H9 (cell line): ENCODE measurements around the gene IQUB. TPM values are rescaled to one million over a fixed set of nuclear protein-coding genes. Genes with fewer than 3 reads are reported as not detected.

Source experiments
- DNase-seq: peaks from one replicate; pipeline ENCODE4 v3.0.0-alpha.2; 2017
- H2AFZ ChIP-seq: one replicate; pipeline ENCODE4 v1.6.1; 2013; ENCODE audit warnings: mild to moderate bottlenecking, low read length, control low read depth, moderate library complexity
- H2AK5ac ChIP-seq: 2 replicates; pipeline ENCODE4 v1.6.1; 2013; ENCODE audit warnings: low read length, control low read depth, mixed read lengths; ENCODE audit not compliant: insufficient read length
- H2BK120ac ChIP-seq: one replicate; pipeline ENCODE4 v1.6.1; 2013; ENCODE audit warnings: low read depth, mild to moderate bottlenecking, low read length, control low read depth, inconsistent platforms; ENCODE audit not compliant: poor library complexity, severe bottlenecking
- H2BK12ac ChIP-seq: 2 replicates; pipeline ENCODE4 v1.6.1; 2013; ENCODE audit warnings: low read length, control low read depth, mixed read lengths, low read depth; ENCODE audit not compliant: insufficient read length
- H2BK15ac ChIP-seq: 2 replicates; pipeline ENCODE4 v1.6.1; 2013; ENCODE audit warnings: low read depth, low read length, control low read depth
- H2BK20ac ChIP-seq: one replicate; pipeline ENCODE4 v1.6.1; 2013; ENCODE audit warnings: low read depth, mild to moderate bottlenecking, low read length, control low read depth, inconsistent platforms; ENCODE audit not compliant: poor library complexity, severe bottlenecking
- H2BK5ac ChIP-seq: 2 replicates; pipeline ENCODE4 v1.6.1; 2013; ENCODE audit warnings: low read length, control low read depth, mixed read lengths; ENCODE audit not compliant: insufficient read length
- H3K14ac ChIP-seq: 2 replicates; pipeline ENCODE4 v1.6.1; 2013; ENCODE audit warnings: low read length, control low read depth; ENCODE audit not compliant: insufficient read depth
- H3K18ac ChIP-seq: 2 replicates; pipeline ENCODE4 v1.6.1; 2013; ENCODE audit warnings: low read depth, mild to moderate bottlenecking, mixed read lengths, low read length, control low read depth; ENCODE audit not compliant: insufficient read length
- H3K23ac ChIP-seq: 2 replicates; pipeline ENCODE4 v1.6.1; 2013; ENCODE audit warnings: low read length, control low read depth, mixed read lengths, low read depth; ENCODE audit not compliant: insufficient read length
- H3K23me2 ChIP-seq: 2 replicates; pipeline ENCODE4 v1.6.1; 2013; ENCODE audit warnings: low read depth, mild to moderate bottlenecking, mixed read lengths, low read length, control low read depth; ENCODE audit not compliant: insufficient read length, poor library complexity, severe bottlenecking
- H3K27ac ChIP-seq: 2 replicates; pipeline ENCODE4 v1.5.1; 2013; ENCODE audit warnings: low read length, control low read depth, mixed read lengths, low read depth; ENCODE audit not compliant: insufficient read length
- H3K27me3 ChIP-seq: 2 replicates; pipeline ENCODE4 v1.6.1; 2013; ENCODE audit warnings: low read length, control low read depth, inconsistent platforms; ENCODE audit not compliant: insufficient read depth
- H3K4ac ChIP-seq: 2 replicates; pipeline ENCODE4 v1.6.1; 2013; ENCODE audit warnings: low read depth, mild to moderate bottlenecking, control low read depth, inconsistent platforms, low read length, moderate library complexity
- H3K4me1 ChIP-seq: 2 replicates; pipeline ENCODE4 v1.6.1; 2013; ENCODE audit warnings: low read length, control low read depth, inconsistent platforms; ENCODE audit not compliant: insufficient read depth
- H3K4me2 ChIP-seq: 2 replicates; pipeline ENCODE4 v1.6.1; 2013; ENCODE audit warnings: low read length, control low read depth, mixed read lengths; ENCODE audit not compliant: insufficient read length, insufficient read depth
- H3K56ac ChIP-seq: 2 replicates; pipeline ENCODE4 v1.6.1; 2013; ENCODE audit warnings: low read depth, mild to moderate bottlenecking, mixed read lengths, low read length, control low read depth; ENCODE audit not compliant: insufficient read length
- H3K79me1 ChIP-seq: 2 replicates; pipeline ENCODE4 v1.6.1; 2013; ENCODE audit warnings: low read depth, mild to moderate bottlenecking, moderate library complexity, low read length, control low read depth, inconsistent platforms; ENCODE audit not compliant: insufficient read depth, poor library complexity, severe bottlenecking
- H3K79me2 ChIP-seq: 2 replicates; pipeline ENCODE4 v1.6.1; 2013; ENCODE audit warnings: low read length, control low read depth, inconsistent platforms; ENCODE audit not compliant: insufficient read depth
- H3K9ac ChIP-seq: 2 replicates; pipeline ENCODE4 v1.6.1; 2013; ENCODE audit warnings: low read length, control low read depth, mixed read lengths; ENCODE audit not compliant: insufficient read length; ENCODE audit errors: extremely low read depth
- H3K9me3 ChIP-seq: one replicate; pipeline ENCODE4 v1.6.1; 2013; ENCODE audit warnings: low read depth, low read length, inconsistent platforms; ENCODE audit not compliant: control insufficient read depth
- H3T11ph ChIP-seq: one replicate; pipeline ENCODE4 v1.6.1; 2013; ENCODE audit warnings: mild to moderate bottlenecking, low read length, control low read depth, inconsistent platforms
- H4K20me1 ChIP-seq: one replicate; pipeline ENCODE4 v1.6.1; 2013; ENCODE audit not compliant: control insufficient read depth, insufficient read length, insufficient read depth
- H4K5ac ChIP-seq: 2 replicates; pipeline ENCODE4 v1.6.1; 2013; ENCODE audit warnings: low read depth, mild to moderate bottlenecking, mixed read lengths, low read length, control low read depth; ENCODE audit not compliant: insufficient read length
- H4K8ac ChIP-seq: replicated peaks from 2 replicates; pipeline ENCODE4 v1.6.1; 2013; ENCODE audit warnings: low read length, control low read depth, mixed read lengths, low read depth; ENCODE audit not compliant: insufficient read length
- H4K91ac ChIP-seq: 2 replicates; pipeline ENCODE4 v1.6.1; 2013; ENCODE audit warnings: low read depth, mild to moderate bottlenecking, moderate library complexity, mixed read lengths, low read length, control low read depth; ENCODE audit not compliant: insufficient read length
- H3K27ac Mint-ChIP-seq, 3 experiments: 2 replicates in 2 of 3; 3 replicates in 1 of 3; pipeline ENCODE4 v1.8.0; 2020 to 2021; ENCODE audit warnings: mixed read lengths in 3 of 3, mild to moderate bottlenecking in 1 of 3, moderate library complexity in 1 of 3
- H3K27me3 Mint-ChIP-seq: 2 replicates; pipeline ENCODE4 v1.8.0; 2021; ENCODE audit warnings: low read depth, mild to moderate bottlenecking, moderate library complexity, mixed read lengths
- H3K36me3 Mint-ChIP-seq, 3 experiments: 2 replicates in 2 of 3; 3 replicates in 1 of 3; pipeline ENCODE4 v1.8.0; 2020 to 2021; ENCODE audit warnings: low read depth in 3 of 3, mixed read lengths in 3 of 3; ENCODE audit not compliant: insufficient read depth in 1 of 3
- H3K4me1 Mint-ChIP-seq, 2 experiments: 2 replicates each; pipeline ENCODE4 v1.8.0; 2020; ENCODE audit warnings: mixed read lengths in 2 of 2
- H3K4me3 Mint-ChIP-seq, 2 experiments: 2 replicates in 1 of 2; 3 replicates in 1 of 2; pipeline ENCODE4 v1.8.0; 2020 to 2021; ENCODE audit warnings: mild to moderate bottlenecking in 2 of 2, mixed read lengths in 2 of 2, moderate library complexity in 1 of 2
- H3K9me3 Mint-ChIP-seq, 2 experiments: 2 replicates in 1 of 2; 3 replicates in 1 of 2; pipeline ENCODE4 v1.8.0; 2020; ENCODE audit warnings: mild to moderate bottlenecking in 2 of 2, mixed read lengths in 2 of 2, moderate library complexity in 1 of 2
- WGBS: extraction: QIAGEN DNeasy Blood & Tissue Kit; methylation state at CpG from one replicate; pipeline ENCODE4 v1.1.7; 2013; ENCODE audit warnings: missing lambda C conversion rate, low lambda C conversion rate, mixed read lengths; ENCODE audit not compliant: insufficient read length; ENCODE audit errors: extremely low coverage; 5-methylcytosine and 5-hydroxymethylcytosine counted together
- total RNA-seq: library from RNA; stranded (reverse); gene quantifications from 2 replicates; pipeline ENCODE4 v1.2.1, GENCODE V29; 2021
- TF ChIP-seq, protein P1 (sequence below): fragments of 200-600 bp; sonication (generic); conservative IDR thresholded peaks from 3 replicates; pipeline ENCODE4 v1.8.0; 2021; ENCODE audit warnings: antibody characterized with exemption, mild to moderate bottlenecking

IQUB gene
- total RNA-seq, 1 experiment from 2014 or later, result 0.28 TPM

DNA sequence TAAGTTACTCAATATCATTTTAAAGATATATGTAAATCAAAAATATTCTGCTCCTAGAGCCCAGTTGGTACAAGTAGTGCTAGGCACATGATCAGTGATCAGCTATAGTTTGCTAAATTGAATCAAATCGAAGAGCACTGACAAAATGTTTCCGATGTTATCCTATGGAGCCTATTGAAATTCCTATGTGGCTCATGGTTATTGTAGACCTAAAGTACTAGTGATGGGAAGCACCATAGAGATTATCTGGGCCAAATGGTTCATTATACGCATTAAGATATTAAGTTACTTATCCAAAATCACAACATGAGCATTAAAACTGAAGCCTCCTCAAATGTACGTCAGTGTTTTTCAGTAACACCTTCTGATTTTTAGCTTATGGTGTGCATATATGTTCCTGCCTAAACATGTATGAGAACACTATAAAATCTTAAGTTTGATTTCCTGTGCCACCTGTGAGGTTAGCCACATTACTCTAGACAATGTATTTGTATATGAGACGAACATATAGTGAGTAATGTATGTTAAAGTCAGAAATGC, 103.2 kb downstream of the IQUB start:
- no CpG with 5 or more reads among the region's 5 CpGs for WGBS
- Histone ChIP-seq H3K23ac (no peak overlapping the region), H3K27me3 (no peaks in the 10 kb centered on the region), H4K5ac (no peak overlapping the region), H3K56ac (no peak overlapping the region), H3K14ac (no peak overlapping the region), H3K4me2 (no peak overlapping the region), H3T11ph (peak overlapping the region; percentile 85), H2BK5ac (no peak overlapping the region), H3K9me3 (no peaks in the 10 kb centered on the region), H2BK12ac (no peak overlapping the region), H3K9ac (no peak overlapping the region), H3K79me2 (no peaks in the 10 kb centered on the region), H3K23me2 (no peaks in the 10 kb centered on the region), H4K8ac (no peak overlapping the region), H3K18ac (no peak overlapping the region), H3K4me1 (peaks cover 2% of the 10 kb centered on the region; the same call in 1 of the 2 replicates), H2BK15ac (no peak overlapping the region), H4K20me1 (no peaks in the 10 kb centered on the region), H2AK5ac (no peak overlapping the region), H3K79me1 (no peaks in the 10 kb centered on the region), H3K4ac (no peak overlapping the region), H2AFZ (peak overlapping the region; percentile 57), H4K91ac (no peak overlapping the region), H3K27ac (no peak overlapping the region), H2BK120ac (no peak overlapping the region), H2BK20ac (no peak overlapping the region)
- Mint-ChIP-seq H3K4me1 (peaks cover 14 to 18% of the 10 kb centered on the region in 2 experiments), H3K36me3 (peaks cover 0 to 5% (median 1%) of the 10 kb centered on the region in 3 experiments; a peak in 1 of 7 replicates), H3K9me3 (peaks cover 0 to 3% of the 10 kb centered on the region in 2 experiments; a peak in 2 of 5 replicates), H3K27ac (peak overlapping the region; percentile 40 to 90 (median 85); a peak in 6 of 7 replicates), H3K27me3 (no peaks in the 10 kb centered on the region), H3K4me3 (no peak overlapping the region)
- DNase-seq, result no peak
- TF ChIP-seq, protein P1, sequence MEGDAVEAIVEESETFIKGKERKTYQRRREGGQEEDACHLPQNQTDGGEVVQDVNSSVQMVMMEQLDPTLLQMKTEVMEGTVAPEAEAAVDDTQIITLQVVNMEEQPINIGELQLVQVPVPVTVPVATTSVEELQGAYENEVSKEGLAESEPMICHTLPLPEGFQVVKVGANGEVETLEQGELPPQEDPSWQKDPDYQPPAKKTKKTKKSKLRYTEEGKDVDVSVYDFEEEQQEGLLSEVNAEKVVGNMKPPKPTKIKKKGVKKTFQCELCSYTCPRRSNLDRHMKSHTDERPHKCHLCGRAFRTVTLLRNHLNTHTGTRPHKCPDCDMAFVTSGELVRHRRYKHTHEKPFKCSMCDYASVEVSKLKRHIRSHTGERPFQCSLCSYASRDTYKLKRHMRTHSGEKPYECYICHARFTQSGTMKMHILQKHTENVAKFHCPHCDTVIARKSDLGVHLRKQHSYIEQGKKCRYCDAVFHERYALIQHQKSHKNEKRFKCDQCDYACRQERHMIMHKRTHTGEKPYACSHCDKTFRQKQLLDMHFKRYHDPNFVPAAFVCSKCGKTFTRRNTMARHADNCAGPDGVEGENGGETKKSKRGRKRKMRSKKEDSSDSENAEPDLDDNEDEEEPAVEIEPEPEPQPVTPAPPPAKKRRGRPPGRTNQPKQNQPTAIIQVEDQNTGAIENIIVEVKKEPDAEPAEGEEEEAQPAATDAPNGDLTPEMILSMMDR, result no peak
